CD4-positive, alpha-beta T cell treated with Interleukin-4 for 4 hours (primary cell): ENCODE data around the gene VPS37D.
"Not testable (repeated sequence)": the region's sequence is repeated elsewhere in the genome, so short reads cannot be mapped to it uniquely, and the experiment has no call there.

Experiments
- DNase-seq: peaks from one replicate; pipeline ENCODE4 v3.0.0-alpha.2; 2020

VPS37D gene

GRCh38 chr7:73667344-73668102 lies at the start of gene VPS37D:
Gene VPS37D, plus strand, starts transcription at chr7:73667831. Its CDS starts 128 bp downstream, at chr7:73667959.
- peak; percentile 89 for DNase-seq

GRCh38 chr7:73618538-73618937 lies 49.1 kb upstream of the VPS37D start:
- no peak for DNase-seq

- not testable (repeated sequence) for DNase-seq
Observed at GRCh38 chr7:73619394-73619793, 48.2 kb upstream of the VPS37D start.

- DNase-seq: no peak
Observed at GRCh38 chr7:73621168-73622063, 46.2 kb upstream of the VPS37D start.

- no peak for DNase-seq
Observed at GRCh38 chr7:73622527-73622908, 45.1 kb upstream of the VPS37D start.

- DNase-seq: no peak
Observed at GRCh38 chr7:73622909-73623797, 44.5 kb upstream of the VPS37D start.

- no peak for DNase-seq
Observed at GRCh38 chr7:73623798-73624668, 43.6 kb upstream of the VPS37D start, which contains the start of gene MLXIPL. Gene MLXIPL, minus strand, starts transcription at chr7:73624522. Its CDS starts 30 bp downstream, at chr7:73624492.

- DNase-seq: no peak
Observed at GRCh38 chr7:73624669-73625001, 43.0 kb upstream of the VPS37D start.

GRCh38 chr7:73625276-73625675 lies 42.4 kb upstream of the VPS37D start:
- DNase-seq: no peak

- no peak for DNase-seq
Observed at GRCh38 chr7:73626814-73627213, 40.8 kb upstream of the VPS37D start.

GRCh38 chr7:73628504-73628903 lies 39.1 kb upstream of the VPS37D start:
- DNase-seq: no peak

GRCh38 chr7:73631558-73631957 lies 36.1 kb upstream of the VPS37D start:
- DNase-seq: no peak

GRCh38 chr7:73633323-73633722 lies 34.3 kb upstream of the VPS37D start:
- no peak for DNase-seq

GRCh38 chr7:73633844-73634243 lies 33.8 kb upstream of the VPS37D start:
- no peak for DNase-seq

- no peak for DNase-seq
Observed at GRCh38 chr7:73635428-73636200, 32.0 kb upstream of the VPS37D start.

GRCh38 chr7:73638911-73639310 lies 28.7 kb upstream of the VPS37D start:
- DNase-seq: no peak

GRCh38 chr7:73642834-73643233 lies 24.8 kb upstream of the VPS37D start:
- DNase-seq: no peak

GRCh38 chr7:73644688-73645286 lies 22.8 kb upstream of the VPS37D start:
- DNase-seq: no peak

GRCh38 chr7:73645643-73646174 lies 21.9 kb upstream of the VPS37D start:
- no peak for DNase-seq
